NCI-H82 treated with DMSO at 0.1 percent for 48 hours (cell line): ENCODE measurements around the gene SLC25A39.
"Not testable (repeated sequence)": the region's sequence is repeated elsewhere in the genome, so short reads cannot be mapped to it uniquely, and the experiment has no call there.

Source experiments
- DNase-seq: peaks from one replicate; lab custom pipeline; 2025; ENCODE audit not compliant: unreplicated experiment; lab: John Stamatoyannopoulos, UW

Gene SLC25A39

DNA sequence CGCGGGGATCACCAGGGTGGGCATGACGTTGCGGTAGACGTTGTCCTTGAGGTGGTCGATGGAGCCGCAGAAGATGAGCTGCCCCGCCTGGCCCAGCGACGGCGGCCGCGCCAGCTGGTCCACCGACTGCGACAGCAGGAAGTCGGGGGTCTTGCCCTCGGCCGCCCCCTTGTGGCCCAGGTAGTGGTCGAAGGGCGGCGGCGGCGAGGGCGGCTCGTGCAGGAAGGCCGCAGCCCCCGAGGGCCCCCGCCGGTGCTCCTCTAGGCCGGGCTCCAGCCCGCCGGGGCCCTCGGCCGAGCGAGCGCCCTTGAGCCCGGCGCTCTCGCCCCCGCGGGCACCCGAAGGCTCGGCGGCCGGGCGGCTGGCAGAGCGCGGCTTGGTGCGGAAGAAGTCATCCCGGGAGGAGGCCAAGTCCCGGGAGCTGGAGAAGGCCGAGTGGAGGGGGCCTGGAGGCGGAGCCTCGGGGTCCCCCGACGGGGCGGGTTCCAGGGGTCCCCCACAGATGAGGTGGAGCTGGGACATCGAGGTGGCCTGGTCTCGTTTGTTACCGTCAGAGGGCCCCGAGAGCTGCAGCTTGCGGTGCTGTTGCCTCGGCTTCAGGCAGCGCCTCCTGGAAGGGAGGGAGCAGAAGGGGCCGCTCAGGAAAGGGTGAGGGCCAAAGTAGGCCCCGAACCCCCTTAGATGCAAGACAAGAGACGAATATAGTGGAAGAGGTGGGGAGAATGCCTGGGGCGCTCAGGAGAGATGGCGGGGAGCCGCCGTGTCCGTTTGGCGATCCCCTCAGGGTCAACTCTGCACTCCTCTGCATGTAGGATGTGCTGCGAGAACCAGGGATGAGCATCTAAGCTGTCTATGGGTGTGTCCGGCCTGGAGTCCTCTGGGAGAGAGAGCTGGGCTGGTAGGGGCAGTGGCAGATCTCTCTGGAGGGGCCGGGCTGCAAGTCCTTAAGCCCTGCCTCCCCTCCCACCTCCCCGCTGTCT lies 30.2 kb upstream of the SLC25A39 start:
- no peak for DNase-seq

DNA sequence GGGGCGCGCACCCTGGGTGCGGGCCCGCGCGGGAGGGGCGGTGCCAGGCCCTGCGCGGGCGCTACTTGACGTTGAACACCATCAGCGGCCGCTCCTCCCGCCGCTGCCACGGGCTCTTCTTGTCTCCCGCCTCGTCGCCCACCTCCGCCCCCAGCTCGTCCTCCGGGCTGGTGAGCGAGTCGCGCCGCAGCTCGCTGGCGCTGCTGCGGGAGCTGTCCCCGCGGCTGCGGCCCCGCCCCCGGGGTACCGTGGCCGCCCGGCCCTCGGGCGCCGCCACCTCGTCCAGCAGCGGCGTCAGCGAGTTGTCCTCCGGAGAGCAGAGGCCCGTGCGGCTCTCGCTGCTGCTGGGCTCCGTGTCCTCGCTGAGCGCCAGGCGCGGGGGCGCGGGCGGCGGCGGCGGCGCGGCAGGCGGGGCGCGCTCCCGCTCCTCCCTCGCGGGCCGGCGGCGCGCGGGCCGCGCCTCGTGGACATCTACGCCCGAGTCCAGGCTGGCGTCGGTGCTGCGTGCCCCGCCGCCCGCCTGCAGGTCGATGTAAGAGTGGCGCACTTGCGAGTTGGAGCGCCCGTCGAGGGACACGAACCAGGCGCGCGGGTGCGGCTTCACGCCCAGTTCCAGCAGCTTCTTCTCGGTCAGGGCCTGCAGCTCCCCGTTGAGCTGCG lies 29.2 kb upstream of the SLC25A39 start:
- no peak for DNase-seq

DNA sequence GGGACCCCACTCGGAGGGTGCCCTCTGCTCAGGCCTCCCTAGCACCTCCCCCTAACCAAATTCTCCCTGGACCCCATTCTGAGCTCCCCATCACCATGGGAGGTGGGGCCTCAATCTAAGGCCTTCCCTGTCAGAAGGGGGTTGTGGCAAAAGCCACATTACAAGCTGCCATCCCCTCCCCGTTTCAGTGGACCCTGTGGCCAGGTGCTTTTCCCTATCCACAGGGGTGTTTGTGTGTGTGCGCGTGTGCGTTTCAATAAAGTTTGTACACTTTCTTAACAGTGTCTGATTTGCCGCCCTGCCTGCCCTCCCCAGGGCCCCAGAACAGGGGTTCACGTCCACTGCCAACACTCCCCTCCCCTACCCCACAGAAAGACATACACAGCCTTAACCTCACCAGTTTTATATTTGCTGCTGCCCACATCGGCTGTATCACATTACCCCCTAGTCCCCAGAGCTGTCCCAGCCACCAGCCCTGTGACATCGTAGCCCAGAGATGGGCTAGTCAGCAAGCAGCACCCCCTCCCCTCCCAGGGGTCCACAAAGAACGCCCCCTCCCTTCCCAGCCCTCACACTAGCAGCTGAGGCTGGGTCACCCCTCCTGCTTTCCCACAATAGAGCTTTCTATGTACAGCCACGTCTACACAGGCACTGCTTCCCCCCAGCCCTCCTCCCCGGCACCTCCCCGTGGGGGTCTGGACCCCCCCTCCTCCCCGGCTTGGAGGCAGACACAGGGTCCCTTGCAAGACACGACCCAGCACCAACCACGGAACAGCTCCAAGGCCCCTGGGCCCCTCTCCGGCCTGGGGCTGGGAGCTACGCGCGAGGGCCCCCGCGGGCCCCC lies 28.4 kb upstream of the SLC25A39 start:
- DNase-seq, result no peak

DNA sequence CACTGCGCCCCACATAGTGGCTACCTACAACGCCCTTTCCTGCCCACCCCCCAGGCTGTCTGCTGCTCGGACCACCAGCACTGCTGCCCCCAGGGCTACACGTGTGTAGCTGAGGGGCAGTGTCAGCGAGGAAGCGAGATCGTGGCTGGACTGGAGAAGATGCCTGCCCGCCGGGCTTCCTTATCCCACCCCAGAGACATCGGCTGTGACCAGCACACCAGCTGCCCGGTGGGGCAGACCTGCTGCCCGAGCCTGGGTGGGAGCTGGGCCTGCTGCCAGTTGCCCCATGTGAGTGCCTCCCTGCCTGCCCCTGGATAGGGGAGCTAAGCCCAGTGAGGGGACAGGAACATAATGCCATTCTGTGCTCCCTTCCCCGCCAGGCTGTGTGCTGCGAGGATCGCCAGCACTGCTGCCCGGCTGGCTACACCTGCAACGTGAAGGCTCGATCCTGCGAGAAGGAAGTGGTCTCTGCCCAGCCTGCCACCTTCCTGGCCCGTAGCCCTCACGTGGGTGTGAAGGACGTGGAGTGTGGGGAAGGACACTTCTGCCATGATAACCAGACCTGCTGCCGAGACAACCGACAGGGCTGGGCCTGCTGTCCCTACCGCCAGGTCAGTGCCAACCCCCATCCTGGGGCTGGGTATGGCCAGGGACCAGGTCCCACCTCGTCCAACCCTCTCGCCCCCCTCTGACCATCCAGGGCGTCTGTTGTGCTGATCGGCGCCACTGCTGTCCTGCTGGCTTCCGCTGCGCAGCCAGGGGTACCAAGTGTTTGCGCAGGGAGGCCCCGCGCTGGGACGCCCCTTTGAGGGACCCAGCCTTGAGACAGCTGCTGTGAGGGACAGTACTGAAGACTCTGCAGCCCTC lies 27.6 kb upstream of the SLC25A39 start:
- DNase-seq, result no peak

DNA sequence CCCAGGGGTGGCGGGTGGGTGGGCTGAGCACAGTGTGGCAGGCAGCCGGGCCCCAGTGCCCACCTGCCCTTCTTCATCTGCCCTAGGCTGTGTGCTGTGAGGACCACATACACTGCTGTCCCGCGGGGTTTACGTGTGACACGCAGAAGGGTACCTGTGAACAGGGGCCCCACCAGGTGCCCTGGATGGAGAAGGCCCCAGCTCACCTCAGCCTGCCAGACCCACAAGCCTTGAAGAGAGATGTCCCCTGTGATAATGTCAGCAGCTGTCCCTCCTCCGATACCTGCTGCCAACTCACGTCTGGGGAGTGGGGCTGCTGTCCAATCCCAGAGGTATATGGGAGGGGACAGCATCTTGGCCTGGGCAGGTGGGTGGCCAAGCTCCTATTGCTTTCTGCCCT lies 26.8 kb upstream of the SLC25A39 start:
- no peak for DNase-seq

DNA sequence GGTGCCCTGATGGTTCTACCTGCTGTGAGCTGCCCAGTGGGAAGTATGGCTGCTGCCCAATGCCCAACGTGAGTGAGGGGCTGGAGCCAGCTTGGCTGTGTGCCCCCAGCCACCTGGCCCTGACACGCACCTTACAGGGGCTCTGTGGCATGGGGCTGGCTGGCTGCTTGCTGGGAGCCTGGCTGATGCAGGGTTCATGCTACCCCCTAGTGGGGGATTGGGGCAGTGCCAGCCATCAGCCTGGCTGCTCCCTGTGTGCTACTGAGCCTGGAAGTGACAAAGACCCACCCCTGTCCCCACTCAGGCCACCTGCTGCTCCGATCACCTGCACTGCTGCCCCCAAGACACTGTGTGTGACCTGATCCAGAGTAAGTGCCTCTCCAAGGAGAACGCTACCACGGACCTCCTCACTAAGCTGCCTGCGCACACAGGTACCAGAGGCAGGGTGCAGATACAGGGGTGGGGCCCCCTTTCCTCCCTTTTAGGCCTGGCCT lies 26.2 kb upstream of the SLC25A39 start:
- no peak for DNase-seq

DNA sequence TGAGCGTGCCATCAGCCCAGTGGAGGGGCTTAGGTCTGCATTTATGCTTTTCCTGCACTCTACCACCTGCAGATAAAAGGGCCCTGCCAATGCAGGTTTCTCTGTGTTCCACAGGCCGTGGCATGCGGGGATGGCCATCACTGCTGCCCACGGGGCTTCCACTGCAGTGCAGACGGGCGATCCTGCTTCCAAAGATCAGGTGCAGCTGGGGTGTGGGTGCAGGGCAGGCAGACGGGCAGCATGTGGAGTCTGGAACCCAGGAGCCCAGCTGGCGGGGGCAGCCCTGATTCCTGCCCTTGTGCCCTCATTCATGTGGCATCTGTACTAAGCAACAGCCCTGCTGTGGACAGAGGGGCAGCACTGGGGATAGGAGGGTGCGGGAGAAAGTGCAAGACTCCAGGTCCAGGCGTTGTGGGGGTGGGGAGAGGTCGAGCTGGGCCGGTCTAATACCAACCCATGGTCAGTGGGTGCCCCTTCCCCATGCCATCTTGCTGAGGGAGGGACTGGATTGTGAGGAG lies 25.0 kb upstream of the SLC25A39 start:
- no peak for DNase-seq

DNA sequence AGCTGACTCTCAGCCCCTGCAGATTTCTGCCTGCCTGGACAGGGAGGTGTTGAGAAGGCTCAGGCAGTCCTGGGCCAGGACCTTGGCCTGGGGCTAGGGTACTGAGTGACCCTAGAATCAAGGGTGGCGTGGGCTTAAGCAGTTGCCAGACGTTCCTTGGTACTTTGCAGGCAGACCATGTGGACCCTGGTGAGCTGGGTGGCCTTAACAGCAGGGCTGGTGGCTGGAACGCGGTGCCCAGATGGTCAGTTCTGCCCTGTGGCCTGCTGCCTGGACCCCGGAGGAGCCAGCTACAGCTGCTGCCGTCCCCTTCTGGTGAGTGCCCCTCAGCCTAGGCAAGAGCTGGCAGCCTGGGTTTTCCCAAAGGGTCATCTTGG lies 24.4 kb upstream of the SLC25A39 start:
- DNase-seq, result no peak

DNA sequence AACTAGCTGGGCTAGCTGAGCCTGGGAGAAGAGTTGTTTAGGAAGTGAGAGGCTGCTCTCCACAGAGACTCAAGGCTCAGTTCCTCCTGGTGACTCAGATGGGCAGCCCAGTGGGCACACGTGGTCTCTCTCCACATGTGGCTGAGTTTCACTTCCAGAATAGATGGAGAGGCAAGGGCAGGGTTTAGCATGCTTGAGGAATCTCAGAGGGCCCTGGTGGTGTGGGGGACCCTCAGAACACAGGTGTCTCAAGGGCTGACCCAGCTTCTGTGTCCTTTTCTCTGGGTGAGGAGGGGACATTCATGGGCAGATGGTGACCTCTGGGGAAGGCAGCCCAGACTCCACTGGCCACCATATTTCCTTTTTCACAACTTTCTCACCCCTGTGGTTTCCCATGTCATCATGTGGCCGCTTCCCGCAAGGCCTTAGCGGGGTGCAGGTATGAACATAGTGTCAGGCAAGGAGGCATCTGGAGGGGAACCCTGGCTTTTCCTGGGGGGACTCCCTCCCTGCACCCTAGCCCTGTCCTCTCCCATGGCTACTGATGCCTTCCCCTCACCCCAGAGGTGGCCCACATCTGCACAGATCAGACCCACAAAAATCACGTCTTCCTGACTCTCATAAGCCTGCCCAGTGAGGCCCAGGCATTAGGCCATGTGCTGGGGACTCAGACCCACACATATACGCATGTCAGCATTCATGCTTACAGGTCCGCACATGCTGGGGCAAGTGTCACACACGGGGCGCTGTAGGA lies 23.8 kb upstream of the SLC25A39 start:
- DNase-seq, result no peak

DNA sequence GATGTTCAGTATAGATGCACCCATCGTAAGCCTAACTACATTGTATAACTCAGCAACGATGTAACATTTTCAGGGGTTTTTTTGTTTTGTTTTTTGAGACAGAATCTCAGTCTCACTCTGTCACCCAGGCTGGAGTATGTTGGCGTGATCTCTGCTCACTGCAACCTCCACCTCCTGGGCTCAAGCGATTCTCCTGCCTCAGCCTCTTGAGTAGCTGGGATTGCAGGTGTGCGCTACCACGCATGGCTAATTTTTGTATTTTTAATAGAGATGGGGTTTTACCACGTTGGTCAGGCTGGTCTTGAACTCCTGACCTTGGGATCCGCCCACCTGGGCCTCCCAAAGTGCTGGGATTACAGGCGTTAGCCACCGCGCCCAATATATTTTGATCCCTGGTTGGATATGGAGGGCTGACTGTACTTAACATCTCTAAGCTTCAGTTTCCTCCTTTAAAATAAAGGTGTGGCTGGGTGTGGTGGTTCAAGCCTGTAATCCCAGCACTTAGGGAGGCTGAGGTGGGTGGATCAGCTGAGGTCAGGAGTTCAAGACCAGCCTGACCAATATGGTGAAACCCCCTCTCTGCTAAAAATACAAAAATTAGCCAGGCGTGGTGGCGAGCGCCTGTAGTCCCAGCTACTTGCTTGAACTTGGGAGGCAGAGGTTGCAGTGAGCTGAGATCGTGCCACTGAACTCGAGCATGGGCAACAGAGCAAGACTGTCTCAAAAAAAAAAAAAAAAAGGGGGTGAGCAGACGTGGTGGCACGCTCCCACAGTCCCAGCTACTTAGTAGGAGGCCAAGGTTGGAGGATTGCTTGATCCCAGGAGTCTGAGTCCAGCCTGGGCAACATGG lies 22.8 kb upstream of the SLC25A39 start:
- not testable (repeated sequence) for DNase-seq

DNA sequence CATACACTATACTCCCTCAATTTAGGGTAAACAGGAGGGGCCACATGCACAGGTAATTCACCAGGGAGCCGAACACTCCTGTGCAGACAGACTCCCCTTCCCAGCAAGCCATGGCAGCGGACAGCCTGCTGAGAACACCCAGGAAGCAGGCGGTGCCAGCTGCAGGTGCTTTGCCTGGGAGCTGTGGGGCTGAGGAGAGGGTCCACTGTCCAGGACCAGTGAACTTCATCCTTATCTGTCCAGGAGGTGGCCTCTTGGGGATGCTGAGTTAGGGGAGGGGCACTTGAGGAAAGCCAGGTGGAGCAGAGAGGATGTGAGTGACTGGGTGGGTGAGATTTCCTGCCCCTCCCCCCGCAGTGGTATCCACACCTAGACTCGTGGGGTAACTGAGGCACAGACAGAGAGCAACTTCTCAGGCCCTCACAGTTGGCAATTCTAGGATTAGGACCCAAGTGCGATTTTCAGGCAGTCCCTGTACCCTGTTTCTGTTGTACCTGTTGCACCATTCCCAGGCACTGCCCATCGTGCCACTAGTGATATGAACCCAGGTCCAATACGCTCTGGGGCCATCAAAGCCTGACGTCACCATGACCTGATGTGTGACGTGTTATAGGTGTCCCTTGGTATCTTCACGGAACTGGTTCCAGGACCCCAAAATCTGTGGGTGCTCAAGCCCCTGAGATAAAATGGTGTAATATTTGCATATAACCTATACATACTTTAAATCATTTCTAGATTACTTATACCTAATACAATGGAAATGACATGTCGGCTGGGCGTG lies 21.6 kb upstream of the SLC25A39 start:
- no peak for DNase-seq

DNA sequence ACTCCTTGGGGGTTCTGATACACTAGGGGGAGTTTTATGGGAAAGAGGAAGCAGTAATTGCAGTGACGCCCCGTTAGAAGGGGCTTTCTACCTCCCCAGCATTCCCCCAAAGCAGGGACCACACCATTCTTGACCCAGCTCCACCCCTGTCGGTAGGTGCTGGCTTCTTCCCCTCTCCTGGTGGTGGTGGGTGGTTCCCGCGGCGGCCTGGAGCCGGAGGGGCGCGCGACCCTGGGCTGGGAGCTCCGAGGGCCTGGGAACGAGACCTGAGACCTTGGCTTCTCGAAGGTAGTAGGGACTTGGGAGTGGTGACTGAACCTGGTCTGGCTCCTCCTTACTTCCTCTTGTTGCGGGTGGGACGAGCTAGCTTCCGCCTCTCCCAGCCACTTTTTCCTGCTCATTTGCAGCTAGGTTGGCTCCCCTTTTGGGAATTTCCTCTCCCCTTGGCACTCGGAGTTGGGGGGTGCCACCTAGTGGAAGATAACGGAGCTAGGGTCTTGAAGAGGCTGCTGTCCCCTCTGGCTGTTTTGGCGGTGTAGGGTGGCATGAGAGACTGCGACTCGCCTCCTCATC lies 20.9 kb upstream of the SLC25A39 start:
- DNase-seq, result peak; percentile 47

DNA sequence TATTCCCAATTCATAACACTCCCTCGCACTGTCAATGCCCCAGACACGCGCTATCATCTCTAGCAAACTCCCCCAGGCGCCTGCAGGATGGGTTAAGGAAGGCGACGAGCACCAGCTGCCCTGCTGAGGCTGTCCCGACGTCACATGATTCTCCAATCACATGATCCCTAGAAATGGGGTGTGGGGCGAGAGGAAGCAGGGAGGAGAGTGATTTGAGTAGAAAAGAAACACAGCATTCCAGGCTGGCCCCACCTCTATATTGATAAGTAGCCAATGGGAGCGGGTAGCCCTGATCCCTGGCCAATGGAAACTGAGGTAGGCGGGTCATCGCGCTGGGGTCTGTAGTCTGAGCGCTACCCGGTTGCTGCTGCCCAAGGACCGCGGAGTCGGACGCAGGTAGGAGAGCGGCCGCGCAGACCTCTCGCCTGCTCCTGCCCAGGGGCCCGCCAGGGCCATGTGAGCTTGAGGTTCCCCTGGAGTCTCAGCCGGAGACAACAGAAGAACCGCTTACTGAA lies 20.4 kb upstream of the SLC25A39 start, which contains the start of gene GRN:
GRN (plus strand) TSS at position 364 of the 515 bp plus-strand sequence. CDS start 3,863 bp downstream, outside the sequence.
- peak; percentile 99 for DNase-seq

DNA sequence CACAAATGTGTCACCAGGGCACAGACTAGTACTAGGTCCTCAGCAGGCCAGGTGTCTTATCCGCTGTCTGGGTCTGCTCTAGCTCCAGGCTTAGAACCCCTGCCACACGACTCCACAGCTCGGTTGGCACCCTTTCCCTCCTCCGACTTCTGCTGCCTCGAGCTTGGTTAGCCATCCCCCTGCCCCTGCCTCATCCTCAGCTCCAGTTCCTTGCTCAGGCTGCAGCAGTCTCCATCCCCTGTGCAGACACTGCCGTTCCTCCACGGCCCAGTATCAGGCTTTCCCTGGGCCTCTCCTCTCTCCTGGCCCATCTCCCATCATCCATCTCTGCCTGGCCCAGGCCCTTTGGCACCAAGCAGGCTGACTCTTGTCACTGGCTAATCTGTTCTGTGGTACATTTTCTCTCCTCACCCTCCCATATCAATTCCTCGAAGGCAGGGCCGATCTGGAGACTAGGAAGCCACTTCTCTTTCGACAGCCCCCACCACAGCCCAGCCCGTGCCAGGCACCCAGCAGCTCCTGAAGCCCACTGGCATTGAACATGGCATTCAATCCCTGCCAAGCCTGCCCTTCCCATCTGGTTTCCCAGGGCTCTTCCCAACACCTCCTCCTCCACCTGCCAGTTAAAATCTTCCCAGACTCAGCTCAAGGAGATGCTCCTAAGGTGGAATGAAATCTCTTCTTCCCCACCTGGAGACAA lies 19.0 kb upstream of the SLC25A39 start:
- DNase-seq, result no peak

DNA sequence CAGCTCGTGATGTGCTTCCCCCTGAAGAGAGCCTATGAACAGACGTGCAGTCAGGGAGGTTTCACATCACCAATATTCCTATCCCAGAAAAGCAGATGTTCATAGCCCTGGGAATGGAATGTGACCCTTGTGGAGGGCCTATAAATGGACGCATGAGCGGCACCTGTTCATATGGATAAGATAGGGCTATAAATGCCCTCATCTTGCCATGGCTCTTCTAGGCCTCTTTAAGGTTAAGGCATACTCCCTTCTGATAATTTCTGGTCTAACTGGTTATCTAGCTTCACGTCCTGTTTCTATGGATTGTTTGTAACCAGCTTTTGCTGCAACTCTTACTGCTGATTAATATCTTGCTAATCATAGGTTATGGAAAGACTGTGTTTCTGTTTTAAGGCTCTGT lies 15.9 kb upstream of the SLC25A39 start:
- DNase-seq, result not testable (repeated sequence)

DNA sequence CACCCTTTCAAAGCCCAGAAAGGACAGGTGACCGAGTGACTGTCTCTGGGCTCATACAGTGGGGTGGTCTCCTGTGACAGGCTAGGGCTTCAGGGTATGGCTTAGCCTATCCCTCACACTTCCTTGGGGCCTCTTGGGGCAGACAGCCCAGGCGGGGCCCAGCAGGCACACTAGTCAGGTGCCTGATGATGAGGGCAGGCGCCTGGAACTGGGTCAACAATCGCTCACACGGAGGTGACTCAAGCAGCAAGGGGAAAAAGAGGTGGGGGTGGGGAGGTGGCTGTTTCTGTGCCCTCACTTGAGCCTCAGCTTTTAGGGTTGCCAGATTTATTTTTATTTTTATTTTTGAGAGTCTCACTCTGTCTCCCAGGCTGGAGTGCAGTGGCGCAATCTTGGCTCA lies 14.1 kb upstream of the SLC25A39 start:
- no peak for DNase-seq
